Measurements from ENCODE around the gene VAMP1. TPM values are rescaled to one million over a fixed set of nuclear protein-coding genes. Genes with fewer than 3 reads are reported as not detected.
A peak's percentile ranks its signal among the peaks of the same experiment; 100 is the strongest.

VAMP1 gene
- total and polyA plus RNA-seq, 2 of the 13 experiments (the other 11 are each of a cell fraction or from before 2014, with no cell fraction given): 2.5 to 7.4 TPM

- TF ChIP-seq, protein P1, sequence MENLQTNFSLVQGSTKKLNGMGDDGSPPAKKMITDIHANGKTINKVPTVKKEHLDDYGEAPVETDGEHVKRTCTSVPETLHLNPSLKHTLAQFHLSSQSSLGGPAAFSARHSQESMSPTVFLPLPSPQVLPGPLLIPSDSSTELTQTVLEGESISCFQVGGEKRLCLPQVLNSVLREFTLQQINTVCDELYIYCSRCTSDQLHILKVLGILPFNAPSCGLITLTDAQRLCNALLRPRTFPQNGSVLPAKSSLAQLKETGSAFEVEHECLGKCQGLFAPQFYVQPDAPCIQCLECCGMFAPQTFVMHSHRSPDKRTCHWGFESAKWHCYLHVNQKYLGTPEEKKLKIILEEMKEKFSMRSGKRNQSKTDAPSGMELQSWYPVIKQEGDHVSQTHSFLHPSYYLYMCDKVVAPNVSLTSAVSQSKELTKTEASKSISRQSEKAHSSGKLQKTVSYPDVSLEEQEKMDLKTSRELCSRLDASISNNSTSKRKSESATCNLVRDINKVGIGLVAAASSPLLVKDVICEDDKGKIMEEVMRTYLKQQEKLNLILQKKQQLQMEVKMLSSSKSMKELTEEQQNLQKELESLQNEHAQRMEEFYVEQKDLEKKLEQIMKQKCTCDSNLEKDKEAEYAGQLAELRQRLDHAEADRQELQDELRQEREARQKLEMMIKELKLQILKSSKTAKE (CRISPR knock-in tag; IDR thresholded peaks at IDR 0.05; ENCODE audit: borderline replicate concordance): peak; percentile 69; the same call in 1 of the 2 replicates
- TF ChIP-seq ZNF772 (CRISPR knock-in tag; IDR thresholded peaks at IDR 0.05): peak; percentile 88
- TF ChIP-seq THAP9 (CRISPR knock-in tag; IDR thresholded peaks at IDR 0.05; ENCODE audit: borderline replicate concordance): peak; percentile 56; the same call in 1 of the 2 replicates
- no peak for TF ChIP-seq ZNF720 (CRISPR knock-in tag; IDR thresholded peaks at IDR 0.05)
- TF ChIP-seq RARA (CRISPR knock-in tag; IDR thresholded peaks at IDR 0.05): 0 out of 2 replicates have a peak, but pooled peaks have one; percentile 4
- TF ChIP-seq HDAC2 (CRISPR knock-in tag; IDR thresholded peaks at IDR 0.05): 0 out of 2 replicates have a peak, but pooled peaks have one; percentile 58
- peak; percentile 70 for TF ChIP-seq ETV5 (CRISPR knock-in tag; IDR thresholded peaks at IDR 0.05; ENCODE audit: borderline replicate concordance)
- TF ChIP-seq BCL6 (CRISPR knock-in tag; IDR thresholded peaks at IDR 0.05): peak; percentile 33
- no peak for TF ChIP-seq ZFAT (CRISPR knock-in tag; conservative IDR thresholded peaks at IDR 0.05)
- TF ChIP-seq ZNF709 (CRISPR knock-in tag; IDR thresholded peaks at IDR 0.05): peak; percentile 86
- peak; percentile 59; the same call in 1 of the 2 replicates for TF ChIP-seq ZC3H4 (CRISPR knock-in tag; IDR thresholded peaks at IDR 0.05; ENCODE audit: borderline replicate concordance)
- peak; percentile 86 for TF ChIP-seq KMT2A (CRISPR knock-in tag; IDR thresholded peaks at IDR 0.05)
- TF ChIP-seq SMARCE1 (IDR thresholded peaks at IDR 0.05; ENCODE audit: borderline replicate concordance): no peak
- no peak for TF ChIP-seq ZNF20 (CRISPR knock-in tag; IDR thresholded peaks at IDR 0.05)
- no peak for TF ChIP-seq ZNF572 (CRISPR knock-in tag; IDR thresholded peaks at IDR 0.05)
- TF ChIP-seq, protein P2, sequence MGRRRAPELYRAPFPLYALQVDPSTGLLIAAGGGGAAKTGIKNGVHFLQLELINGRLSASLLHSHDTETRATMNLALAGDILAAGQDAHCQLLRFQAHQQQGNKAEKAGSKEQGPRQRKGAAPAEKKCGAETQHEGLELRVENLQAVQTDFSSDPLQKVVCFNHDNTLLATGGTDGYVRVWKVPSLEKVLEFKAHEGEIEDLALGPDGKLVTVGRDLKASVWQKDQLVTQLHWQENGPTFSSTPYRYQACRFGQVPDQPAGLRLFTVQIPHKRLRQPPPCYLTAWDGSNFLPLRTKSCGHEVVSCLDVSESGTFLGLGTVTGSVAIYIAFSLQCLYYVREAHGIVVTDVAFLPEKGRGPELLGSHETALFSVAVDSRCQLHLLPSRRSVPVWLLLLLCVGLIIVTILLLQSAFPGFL (CRISPR knock-in tag; IDR thresholded peaks at IDR 0.05): no peak
- TF ChIP-seq ELF3 (CRISPR knock-in tag; IDR thresholded peaks at IDR 0.05): peak; percentile 66
- peak; percentile 95 for TF ChIP-seq ZNF275 (CRISPR knock-in tag; IDR thresholded peaks at IDR 0.05; ENCODE audit: borderline replicate concordance)
- no peak for TF ChIP-seq ZNF629 (CRISPR knock-in tag; conservative IDR thresholded peaks at IDR 0.05)
These were observed at the start of gene VAMP1 (continued) for GRCh38 chr12:6470375-6471163.
